Loucy (cell line): ENCODE data around the gene SHISA6.

ENCODE experiments used
- CTCF ChIP-seq: fragments of 200-600 bp; sonication (generic); conservative IDR thresholded peaks from 2 replicates; pipeline ENCODE4 v1.5.1; 2014; ENCODE audit warnings: mild to moderate bottlenecking, antibody characterized with exemption, low read length
- EZH2phosphoT487 ChIP-seq: fragments of 200-600 bp; IDR thresholded peaks from 2 replicates; pipeline ENCODE4 v1.6.1; 2018; ENCODE audit warnings: antibody characterized with exemption, mild to moderate bottlenecking, moderate library complexity, borderline replicate concordance

- TF ChIP-seq CTCF (no peak), EZH2phosphoT487 (no peak)
Observed at GRCh38 chr17:11330006-11330405, 89.0 kb downstream of the SHISA6 start.
